Right lobe of liver (tissue), 4 donors: Measurements from ENCODE around the gene RAPGEF2.

Experiments used
- POLR2A ChIP-seq: fragments of 450-650 bp; IDR thresholded peaks from one replicate; pipeline ENCODE4 v1.6.1; 2017; ENCODE audit warnings: antibody characterized with exemption, mild to moderate bottlenecking
- TF ChIP-seq, protein P1 (sequence below), 4 donors: fragments of 200-600 bp in 3 of 4; fragments of 450-650 bp in 1 of 4; IDR thresholded peaks; one replicate each; pipeline versions ENCODE4 v1.5.1 to v1.8.0; 2016 to 2022; ENCODE audit warnings: antibody characterized with exemption in 4 of 4, mild to moderate bottlenecking in 2 of 4
- donor health status: DM: no; HTN: no; CAD: no.
- donor health status: DM: no; HTN: no; CAD: no.
- donor health status: DM: no; HTN: yes; CAD: no.

DNA sequence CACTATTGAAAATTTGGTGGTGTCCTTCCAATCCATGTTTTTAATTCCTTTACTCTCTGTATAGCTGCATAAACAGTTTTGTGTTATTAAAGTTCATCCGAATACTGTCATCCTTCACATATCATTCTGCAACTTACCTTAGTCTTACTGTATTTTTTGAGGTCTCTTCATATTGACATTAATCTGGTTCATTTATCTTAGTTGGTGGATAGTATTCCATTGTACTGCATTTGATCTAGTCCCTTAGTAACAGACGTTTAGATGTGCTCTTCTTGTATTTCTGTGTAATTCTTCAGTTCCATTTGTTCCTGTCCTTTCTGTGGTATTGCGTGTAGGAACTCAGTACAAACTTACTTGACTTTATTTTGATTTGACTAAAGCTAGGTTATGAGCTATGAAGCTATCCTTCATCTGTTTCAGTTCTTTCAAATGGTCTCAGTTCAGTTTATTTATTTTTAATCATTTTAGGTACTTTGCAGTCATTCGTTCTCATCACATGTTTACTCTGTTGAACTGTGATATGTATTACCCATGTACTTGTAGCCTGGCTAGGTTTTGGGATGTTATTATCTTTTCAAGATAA lies 41.3 kb downstream of the RAPGEF2 start:
- TF ChIP-seq, protein P1, sequence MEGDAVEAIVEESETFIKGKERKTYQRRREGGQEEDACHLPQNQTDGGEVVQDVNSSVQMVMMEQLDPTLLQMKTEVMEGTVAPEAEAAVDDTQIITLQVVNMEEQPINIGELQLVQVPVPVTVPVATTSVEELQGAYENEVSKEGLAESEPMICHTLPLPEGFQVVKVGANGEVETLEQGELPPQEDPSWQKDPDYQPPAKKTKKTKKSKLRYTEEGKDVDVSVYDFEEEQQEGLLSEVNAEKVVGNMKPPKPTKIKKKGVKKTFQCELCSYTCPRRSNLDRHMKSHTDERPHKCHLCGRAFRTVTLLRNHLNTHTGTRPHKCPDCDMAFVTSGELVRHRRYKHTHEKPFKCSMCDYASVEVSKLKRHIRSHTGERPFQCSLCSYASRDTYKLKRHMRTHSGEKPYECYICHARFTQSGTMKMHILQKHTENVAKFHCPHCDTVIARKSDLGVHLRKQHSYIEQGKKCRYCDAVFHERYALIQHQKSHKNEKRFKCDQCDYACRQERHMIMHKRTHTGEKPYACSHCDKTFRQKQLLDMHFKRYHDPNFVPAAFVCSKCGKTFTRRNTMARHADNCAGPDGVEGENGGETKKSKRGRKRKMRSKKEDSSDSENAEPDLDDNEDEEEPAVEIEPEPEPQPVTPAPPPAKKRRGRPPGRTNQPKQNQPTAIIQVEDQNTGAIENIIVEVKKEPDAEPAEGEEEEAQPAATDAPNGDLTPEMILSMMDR (IDR thresholded peaks at IDR 0.05) = no peak
- no peak for TF ChIP-seq POLR2A
